ENCODE data around the gene NGLY1. TPM values are rescaled to one million over a fixed set of nuclear protein-coding genes. Genes with fewer than 3 reads are reported as not detected.

Gene NGLY1
- total and polyA plus RNA-seq, 2 donors (not counting 1 experiment from before 2014, with no cell fraction given): 11.6 to 34.0 TPM

DNA sequence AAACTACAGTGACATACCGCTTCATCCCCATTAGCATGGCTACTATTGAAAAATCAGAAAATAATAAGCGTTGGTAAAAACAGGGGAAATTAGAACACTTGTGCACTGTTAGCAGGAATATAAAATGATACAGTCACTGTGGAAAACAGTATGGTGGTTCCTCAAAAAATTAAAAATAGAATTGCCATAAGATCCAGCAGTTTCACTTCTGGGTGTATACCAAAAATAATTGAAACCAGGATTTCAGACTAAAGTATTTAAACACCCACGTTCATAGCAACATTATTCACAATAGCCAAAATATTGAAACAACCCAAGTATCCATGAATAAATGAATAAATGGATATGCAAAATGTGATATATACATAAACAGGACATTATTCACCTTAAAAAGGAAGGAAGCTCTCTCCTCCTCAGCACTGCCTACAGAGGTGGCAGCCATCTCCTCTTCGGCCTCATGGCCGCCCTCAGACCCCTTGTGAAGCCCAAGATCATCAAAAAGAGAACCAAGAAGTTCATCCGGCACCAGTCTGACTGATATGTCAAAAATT, 34.1 kb downstream of the NGLY1 start:
- H2AFZ ChIP-seq (ENCODE audit: low read length): no peak overlapping the region
- no peak overlapping the region for H3K4me2 ChIP-seq (ENCODE audit: extremely low read depth, insufficient read depth, low read length)
- H4K20me1 ChIP-seq (ENCODE audit: control insufficient read depth, extremely low read depth, insufficient read depth, low read length): no peaks in the 10 kb centered on the region
- no peak for DNase-seq (ENCODE audit: low read depth in 2 of 2)
- peaks cover 4% of the 10 kb centered on the region for H3K36me3 ChIP-seq (ENCODE audit: control insufficient read depth, insufficient read depth, low read length)
- H3K27ac ChIP-seq (ENCODE audit: insufficient read depth, low read length): no peak overlapping the region
- no peak overlapping the region for H3K9ac ChIP-seq (ENCODE audit: insufficient read depth, low read length)
- TF ChIP-seq EZH2 (IDR thresholded peaks at IDR 0.05; ENCODE audit: low read length, missing control alignments): no peak
- TF ChIP-seq, protein P1, sequence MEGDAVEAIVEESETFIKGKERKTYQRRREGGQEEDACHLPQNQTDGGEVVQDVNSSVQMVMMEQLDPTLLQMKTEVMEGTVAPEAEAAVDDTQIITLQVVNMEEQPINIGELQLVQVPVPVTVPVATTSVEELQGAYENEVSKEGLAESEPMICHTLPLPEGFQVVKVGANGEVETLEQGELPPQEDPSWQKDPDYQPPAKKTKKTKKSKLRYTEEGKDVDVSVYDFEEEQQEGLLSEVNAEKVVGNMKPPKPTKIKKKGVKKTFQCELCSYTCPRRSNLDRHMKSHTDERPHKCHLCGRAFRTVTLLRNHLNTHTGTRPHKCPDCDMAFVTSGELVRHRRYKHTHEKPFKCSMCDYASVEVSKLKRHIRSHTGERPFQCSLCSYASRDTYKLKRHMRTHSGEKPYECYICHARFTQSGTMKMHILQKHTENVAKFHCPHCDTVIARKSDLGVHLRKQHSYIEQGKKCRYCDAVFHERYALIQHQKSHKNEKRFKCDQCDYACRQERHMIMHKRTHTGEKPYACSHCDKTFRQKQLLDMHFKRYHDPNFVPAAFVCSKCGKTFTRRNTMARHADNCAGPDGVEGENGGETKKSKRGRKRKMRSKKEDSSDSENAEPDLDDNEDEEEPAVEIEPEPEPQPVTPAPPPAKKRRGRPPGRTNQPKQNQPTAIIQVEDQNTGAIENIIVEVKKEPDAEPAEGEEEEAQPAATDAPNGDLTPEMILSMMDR (conservative IDR thresholded peaks at IDR 0.05 in 1 of 2, IDR thresholded peaks at IDR 0.05 in 1 of 2; ENCODE audit: low read depth in 1 of 2, low read length in 2 of 2): no peak
- H3K27me3 ChIP-seq (ENCODE audit: control insufficient read depth, insufficient read depth, low read length): no peaks in the 10 kb centered on the region
- no peaks in the 10 kb centered on the region for H3K4me1 ChIP-seq (ENCODE audit: control insufficient read depth, extremely low read depth, insufficient read depth, low read length)
- no peaks in the 10 kb centered on the region for H3K79me2 ChIP-seq (ENCODE audit: control insufficient read depth, insufficient read depth, low read length)
- no peak overlapping the region for H3K4me3 ChIP-seq (replicated peaks in 1 of 4; ENCODE audit: control extremely low read depth in 1 of 4, insufficient read depth in 1 of 4, low read depth in 3 of 4, low read length in 4 of 4)
- no peaks in the 10 kb centered on the region for H3K9me3 ChIP-seq (ENCODE audit: control insufficient read depth, insufficient read depth, low read depth, low read length)

DNA sequence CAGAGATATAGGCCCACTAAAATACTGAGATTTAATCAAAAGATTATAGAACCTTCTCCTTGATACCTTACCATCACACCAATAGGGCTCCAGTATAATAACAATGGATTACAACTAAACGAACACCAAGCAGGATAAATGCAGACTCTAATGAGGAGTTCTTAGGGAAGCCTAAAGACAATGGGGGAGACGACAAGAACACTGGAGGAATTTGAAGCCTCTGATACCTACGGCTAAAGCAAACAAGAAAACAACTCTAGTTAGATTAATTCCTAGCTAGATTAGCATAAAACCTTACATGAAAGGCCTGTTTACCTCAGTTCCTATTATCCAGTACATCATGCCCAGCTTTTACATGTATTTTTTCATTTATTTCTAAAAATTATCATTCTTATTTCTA, 35.1 kb downstream of the NGLY1 start:
- no peak overlapping the region for H2AFZ ChIP-seq (ENCODE audit: low read length)
- H3K27ac ChIP-seq (ENCODE audit: insufficient read depth, low read length): no peak overlapping the region
- H3K36me3 ChIP-seq (ENCODE audit: control insufficient read depth, insufficient read depth, low read length): peaks cover 4% of the 10 kb centered on the region

DNA sequence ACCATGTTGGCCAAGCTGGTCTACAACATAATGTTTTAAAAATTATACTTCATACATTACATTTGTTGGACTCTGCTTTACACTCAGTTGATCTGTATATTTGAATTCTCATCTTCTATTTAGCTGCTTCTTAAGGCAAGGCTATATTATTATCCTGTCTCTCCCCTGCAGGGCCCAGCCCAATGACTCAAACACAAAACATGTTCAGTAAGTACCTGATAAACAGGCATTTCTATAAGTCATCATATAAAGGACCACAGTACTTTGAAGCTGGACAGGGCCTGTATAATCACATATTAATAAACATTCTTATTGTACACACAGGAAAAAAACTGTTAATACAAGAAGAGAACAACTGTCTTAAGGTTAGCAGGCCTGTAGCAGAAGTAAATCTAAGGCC, 36.2 kb downstream of the NGLY1 start:
- TF ChIP-seq, protein P1 (conservative IDR thresholded peaks at IDR 0.05 in 1 of 2, IDR thresholded peaks at IDR 0.05 in 1 of 2; ENCODE audit: low read depth in 1 of 2, low read length in 2 of 2): no peak
- TF ChIP-seq EZH2 (IDR thresholded peaks at IDR 0.05; ENCODE audit: low read length, missing control alignments): no peak
- Histone ChIP-seq H3K27ac (ENCODE audit: insufficient read depth, low read length) (no peak overlapping the region), H2AFZ (ENCODE audit: low read length) (no peak overlapping the region), H3K36me3 (ENCODE audit: control insufficient read depth, insufficient read depth, low read length) (peaks cover 4% of the 10 kb centered on the region), H3K27me3 (ENCODE audit: control insufficient read depth, insufficient read depth, low read length) (no peaks in the 10 kb centered on the region), H3K4me2 (ENCODE audit: extremely low read depth, insufficient read depth, low read length) (no peak overlapping the region), H3K79me2 (ENCODE audit: control insufficient read depth, insufficient read depth, low read length) (no peaks in the 10 kb centered on the region), H3K9me3 (ENCODE audit: control insufficient read depth, insufficient read depth, low read depth, low read length) (no peaks in the 10 kb centered on the region), H4K20me1 (ENCODE audit: control insufficient read depth, extremely low read depth, insufficient read depth, low read length) (no peaks in the 10 kb centered on the region), H3K9ac (ENCODE audit: insufficient read depth, low read length) (no peak overlapping the region), H3K4me3 (replicated peaks in 1 of 4; ENCODE audit: control extremely low read depth in 1 of 4, insufficient read depth in 1 of 4, low read depth in 3 of 4, low read length in 4 of 4) (no peak overlapping the region), H3K4me1 (ENCODE audit: control insufficient read depth, extremely low read depth, insufficient read depth, low read length) (no peaks in the 10 kb centered on the region)
- peak in 1 of 2 donors; percentile 26 for DNase-seq (ENCODE audit: low read depth in 2 of 2)

More for the DNA sequence above, 35.1 kb downstream of the NGLY1 start:
- H4K20me1 ChIP-seq (ENCODE audit: control insufficient read depth, extremely low read depth, insufficient read depth, low read length): no peaks in the 10 kb centered on the region
- no peak overlapping the region for H3K4me3 ChIP-seq (replicated peaks in 1 of 4; ENCODE audit: control extremely low read depth in 1 of 4, insufficient read depth in 1 of 4, low read depth in 3 of 4, low read length in 4 of 4)
- H3K27me3 ChIP-seq (ENCODE audit: control insufficient read depth, insufficient read depth, low read length): no peaks in the 10 kb centered on the region
- no peak overlapping the region for H3K4me2 ChIP-seq (ENCODE audit: extremely low read depth, insufficient read depth, low read length)
- H3K79me2 ChIP-seq (ENCODE audit: control insufficient read depth, insufficient read depth, low read length): no peaks in the 10 kb centered on the region
- H3K9me3 ChIP-seq (ENCODE audit: control insufficient read depth, insufficient read depth, low read depth, low read length): no peaks in the 10 kb centered on the region
- no peak for DNase-seq (ENCODE audit: low read depth in 2 of 2)
- H3K4me1 ChIP-seq (ENCODE audit: control insufficient read depth, extremely low read depth, insufficient read depth, low read length): no peaks in the 10 kb centered on the region
- H3K9ac ChIP-seq (ENCODE audit: insufficient read depth, low read length): no peak overlapping the region
- no peak for TF ChIP-seq EZH2 (IDR thresholded peaks at IDR 0.05; ENCODE audit: low read length, missing control alignments)
- TF ChIP-seq, protein P1 (conservative IDR thresholded peaks at IDR 0.05 in 1 of 2, IDR thresholded peaks at IDR 0.05 in 1 of 2; ENCODE audit: low read depth in 1 of 2, low read length in 2 of 2): no peak

All from fibroblast of lung (primary cell).